Activated naive CD8-positive, alpha-beta T cell (primary cell): Measurements from ENCODE around the gene LEAP2.
"Not testable (repeated sequence)": the region's sequence is repeated elsewhere in the genome, so short reads cannot be mapped to it uniquely, and the experiment has no call there.

ENCODE experiments used
- H3K27ac Mint-ChIP-seq: one replicate; pipeline ENCODE4 v1.8.0; 2021; ENCODE audit warnings: mixed read lengths
- H3K27me3 Mint-ChIP-seq: one replicate; pipeline ENCODE4 v1.8.0; 2021; ENCODE audit warnings: mixed read lengths
- H3K36me3 Mint-ChIP-seq: one replicate; pipeline ENCODE4 v1.8.0; 2021; ENCODE audit warnings: mixed read lengths
- H3K4me1 Mint-ChIP-seq: one replicate; pipeline ENCODE4 v1.8.0; 2021; ENCODE audit warnings: low read depth, mixed read lengths
- H3K4me3 Mint-ChIP-seq: one replicate; pipeline ENCODE4 v1.8.0; 2021; ENCODE audit warnings: mild to moderate bottlenecking, mixed read lengths
- H3K9me3 Mint-ChIP-seq: one replicate; pipeline ENCODE4 v1.8.0; 2021; ENCODE audit warnings: low read depth, mixed read lengths

LEAP2 gene

GRCh38 chr5:132836852-132837251 is 36.6 kb upstream of the LEAP2 start:
- Mint-ChIP-seq H3K36me3 (no peaks in the 10 kb centered on the region), H3K9me3 (no peaks in the 10 kb centered on the region), H3K27me3 (peaks cover 4% of the 10 kb centered on the region), H3K27ac (no peak overlapping the region), H3K4me1 (no peaks in the 10 kb centered on the region), H3K4me3 (no peak overlapping the region)

DNA sequence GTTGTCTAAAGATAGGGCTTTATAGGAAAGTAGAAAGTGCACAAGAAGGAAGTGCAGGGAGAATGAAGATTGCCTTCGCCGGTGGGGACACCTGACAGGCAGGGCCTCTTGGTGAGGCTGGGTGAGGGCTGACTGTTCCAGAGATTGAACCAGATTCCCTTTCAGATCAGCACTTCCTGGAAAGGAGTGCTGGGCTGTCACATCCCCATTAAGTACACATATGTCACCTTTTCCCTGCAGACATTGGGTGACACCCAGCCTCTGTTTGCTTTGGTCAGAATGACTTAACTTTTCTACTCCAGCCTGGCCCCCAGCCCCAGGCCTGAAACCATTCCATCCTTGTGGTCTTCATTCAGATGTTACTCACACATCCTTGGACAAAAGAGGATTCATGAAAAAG is 35.6 kb upstream of the LEAP2 start:
- no peak overlapping the region for H3K4me3 Mint-ChIP-seq
- no peaks in the 10 kb centered on the region for H3K9me3 Mint-ChIP-seq
- H3K36me3 Mint-ChIP-seq = no peaks in the 10 kb centered on the region
- peaks cover 4% of the 10 kb centered on the region for H3K27me3 Mint-ChIP-seq
- H3K27ac Mint-ChIP-seq = no peak overlapping the region
- H3K4me1 Mint-ChIP-seq = no peaks in the 10 kb centered on the region

DNA sequence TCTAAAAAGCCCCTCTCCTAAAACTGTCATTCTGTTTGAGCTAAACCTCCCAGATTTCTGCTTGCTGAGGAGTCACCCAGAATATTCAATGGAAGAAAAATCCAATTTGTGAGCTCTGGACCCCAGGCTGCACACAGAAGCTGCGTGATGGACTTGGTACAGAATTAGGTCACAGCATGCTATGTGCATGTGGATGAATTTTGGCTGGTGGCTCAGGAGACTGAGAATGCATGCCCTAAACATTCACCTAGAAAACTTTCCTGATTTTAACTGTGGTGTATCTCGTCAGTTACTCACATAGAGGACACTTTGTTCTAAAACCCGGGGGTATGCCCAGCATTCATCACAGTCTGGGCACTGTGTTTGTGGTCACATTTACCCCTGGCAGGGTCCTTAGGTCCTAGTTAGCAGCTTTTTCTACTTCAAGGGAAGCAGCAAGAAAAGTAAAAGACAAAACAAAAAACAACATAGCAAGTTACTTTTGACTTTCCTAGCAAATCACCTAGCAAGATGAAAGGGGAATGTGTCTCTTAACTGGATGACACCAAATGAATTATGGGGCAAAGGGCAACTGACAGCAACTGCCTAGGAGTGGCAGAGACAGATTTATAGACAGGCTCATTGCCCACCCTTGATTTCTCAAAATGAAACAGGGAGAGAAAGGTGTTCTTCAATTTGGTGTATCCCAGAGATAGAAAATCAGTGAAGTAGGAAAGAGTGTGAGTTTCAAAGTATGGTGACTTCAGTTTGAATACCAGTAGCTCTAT is 34.8 kb upstream of the LEAP2 start:
- Mint-ChIP-seq H3K4me1 (no peaks in the 10 kb centered on the region), H3K27me3 (peaks cover 6% of the 10 kb centered on the region), H3K27ac (no peak overlapping the region), H3K36me3 (no peaks in the 10 kb centered on the region), H3K4me3 (no peak overlapping the region), H3K9me3 (no peaks in the 10 kb centered on the region)

DNA sequence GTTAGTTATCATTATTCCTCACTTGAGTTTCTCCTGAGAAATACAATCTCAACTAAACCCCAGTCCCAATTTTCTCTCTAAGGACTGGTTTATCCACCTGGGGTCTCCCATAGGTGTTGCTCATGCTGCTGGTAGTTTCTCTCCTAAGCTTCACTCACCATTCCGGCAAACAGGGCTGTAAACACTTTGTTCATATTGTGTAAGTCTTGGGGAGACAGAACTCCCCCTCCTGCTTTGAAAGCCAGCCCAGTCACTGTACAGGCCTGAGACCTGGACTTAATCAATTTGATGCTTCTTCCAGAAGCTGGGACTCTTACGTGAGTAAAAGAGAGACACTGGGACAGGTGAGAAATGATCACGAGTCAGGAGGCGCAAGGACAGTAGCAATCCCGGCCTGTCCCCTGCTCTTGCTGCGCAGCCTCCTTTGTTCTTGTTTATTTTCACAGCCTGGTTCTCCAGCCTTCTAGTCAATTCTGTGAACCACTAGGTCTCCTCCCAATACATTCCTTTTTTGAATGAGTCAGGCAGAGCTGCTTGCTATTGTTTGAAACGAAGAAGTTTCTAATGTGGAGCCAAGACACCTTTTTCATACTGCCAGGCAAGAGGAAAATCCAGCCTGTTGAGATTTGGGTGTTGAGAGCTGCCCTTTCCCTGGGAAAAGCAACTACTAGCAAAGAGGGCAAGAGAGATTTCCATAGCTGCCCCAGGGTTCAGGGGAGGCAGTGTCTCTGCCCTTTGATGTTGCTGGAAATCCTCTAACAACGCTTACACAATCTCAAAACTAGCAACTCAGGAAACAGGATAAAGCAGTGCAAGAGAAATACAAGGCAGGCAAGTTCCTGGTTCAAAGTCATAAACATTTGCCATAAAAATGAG is 33.8 kb upstream of the LEAP2 start:
- no peaks in the 10 kb centered on the region for H3K9me3 Mint-ChIP-seq
- H3K4me1 Mint-ChIP-seq = no peaks in the 10 kb centered on the region
- H3K4me3 Mint-ChIP-seq = no peak overlapping the region
- H3K27ac Mint-ChIP-seq = no peak overlapping the region
- peaks cover 2% of the 10 kb centered on the region for H3K27me3 Mint-ChIP-seq
- no peaks in the 10 kb centered on the region for H3K36me3 Mint-ChIP-seq

DNA sequence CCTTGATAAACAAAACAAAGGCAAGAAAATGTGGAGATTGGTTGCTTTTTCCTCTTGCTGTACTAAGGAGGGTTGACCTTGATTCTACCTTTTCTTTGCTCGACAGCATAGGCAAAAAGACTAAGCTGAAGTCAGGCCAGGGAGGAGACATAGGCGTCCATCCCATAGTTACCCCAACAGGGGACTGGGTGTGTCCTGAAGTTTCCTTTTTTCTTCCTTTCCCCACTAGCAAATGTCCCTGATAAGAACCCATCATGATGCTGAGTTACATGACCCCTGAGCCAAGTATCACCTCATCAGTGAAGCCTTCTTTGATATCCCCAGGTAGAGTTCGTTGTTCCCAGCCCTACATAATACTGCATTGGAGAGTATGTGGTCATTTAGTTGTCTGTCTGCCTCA is 33.2 kb upstream of the LEAP2 start:
- H3K27ac Mint-ChIP-seq = no peak overlapping the region
- H3K4me1 Mint-ChIP-seq = no peaks in the 10 kb centered on the region
- H3K9me3 Mint-ChIP-seq = no peaks in the 10 kb centered on the region
- H3K4me3 Mint-ChIP-seq = no peak overlapping the region
- H3K27me3 Mint-ChIP-seq = peaks cover 2% of the 10 kb centered on the region
- H3K36me3 Mint-ChIP-seq = no peaks in the 10 kb centered on the region

DNA sequence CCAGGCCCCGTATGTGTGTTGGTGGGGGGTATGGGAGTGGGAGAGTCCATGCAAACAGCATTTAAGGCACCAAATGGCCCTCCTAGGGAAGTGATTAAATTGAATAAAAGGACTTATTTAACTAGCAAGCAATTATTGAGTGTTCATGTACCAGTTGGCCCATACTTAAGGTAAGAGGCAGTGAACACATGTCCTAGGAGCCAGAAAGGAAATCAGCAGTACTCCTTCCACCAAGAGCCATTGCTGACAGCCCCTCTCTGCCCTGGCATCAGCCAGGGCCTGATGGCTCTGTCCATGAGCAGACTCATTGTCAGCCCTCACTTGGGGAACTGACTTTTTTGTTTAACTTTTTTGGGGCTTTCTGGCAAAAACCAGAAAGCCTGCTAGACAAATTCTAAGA is 32.6 kb upstream of the LEAP2 start:
- Mint-ChIP-seq H3K4me3 (no peak overlapping the region), H3K9me3 (no peaks in the 10 kb centered on the region), H3K27ac (no peak overlapping the region), H3K27me3 (peaks cover 2% of the 10 kb centered on the region), H3K4me1 (no peaks in the 10 kb centered on the region), H3K36me3 (no peaks in the 10 kb centered on the region)

GRCh38 chr5:132841305-132841704 is 32.2 kb upstream of the LEAP2 start:
- Mint-ChIP-seq H3K9me3 (no peaks in the 10 kb centered on the region), H3K4me3 (no peak overlapping the region), H3K36me3 (no peaks in the 10 kb centered on the region), H3K27ac (no peak overlapping the region), H3K4me1 (no peaks in the 10 kb centered on the region), H3K27me3 (peaks cover 2% of the 10 kb centered on the region)

- H3K9me3 Mint-ChIP-seq = no peaks in the 10 kb centered on the region
- H3K27ac Mint-ChIP-seq = no peak overlapping the region
- H3K4me1 Mint-ChIP-seq = no peaks in the 10 kb centered on the region
- no peaks in the 10 kb centered on the region for H3K36me3 Mint-ChIP-seq
- no peak overlapping the region for H3K4me3 Mint-ChIP-seq
- no peaks in the 10 kb centered on the region for H3K27me3 Mint-ChIP-seq
These were observed 25.2 kb upstream of the LEAP2 start for GRCh38 chr5:132848270-132848669.

DNA sequence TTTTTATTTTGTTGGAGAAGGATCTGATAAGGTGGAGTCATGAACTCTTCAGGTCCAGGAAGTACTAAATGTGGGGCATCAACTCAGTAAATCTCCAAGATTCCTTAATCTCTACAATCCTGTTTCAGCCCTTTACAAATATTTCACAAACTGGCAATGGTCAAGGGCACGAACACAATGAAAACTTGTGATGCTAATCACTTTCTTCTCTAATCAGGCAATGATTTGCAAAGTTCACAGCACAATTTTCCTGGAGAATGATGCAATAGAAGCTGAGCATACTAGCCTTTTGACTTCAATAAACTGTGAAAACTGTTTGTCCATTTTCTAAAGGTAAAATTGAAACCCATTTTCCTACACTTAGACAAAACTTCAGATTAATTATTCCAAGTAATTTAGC is 24.1 kb upstream of the LEAP2 start:
- Mint-ChIP-seq H3K27me3 (no peaks in the 10 kb centered on the region), H3K4me1 (no peaks in the 10 kb centered on the region), H3K36me3 (no peaks in the 10 kb centered on the region), H3K4me3 (no peak overlapping the region), H3K9me3 (no peaks in the 10 kb centered on the region), H3K27ac (no peak overlapping the region)

GRCh38 chr5:132850066-132850465 is 23.4 kb upstream of the LEAP2 start:
- H3K9me3 Mint-ChIP-seq = no peaks in the 10 kb centered on the region
- H3K27ac Mint-ChIP-seq = no peak overlapping the region
- H3K4me3 Mint-ChIP-seq = no peak overlapping the region
- no peaks in the 10 kb centered on the region for H3K4me1 Mint-ChIP-seq
- no peaks in the 10 kb centered on the region for H3K36me3 Mint-ChIP-seq
- no peaks in the 10 kb centered on the region for H3K27me3 Mint-ChIP-seq

- Mint-ChIP-seq H3K27ac (no peak overlapping the region), H3K4me3 (no peak overlapping the region), H3K9me3 (no peaks in the 10 kb centered on the region), H3K27me3 (no peaks in the 10 kb centered on the region), H3K4me1 (no peaks in the 10 kb centered on the region), H3K36me3 (no peaks in the 10 kb centered on the region)
These were observed 20.1 kb upstream of the LEAP2 start for GRCh38 chr5:132853323-132853722.

DNA sequence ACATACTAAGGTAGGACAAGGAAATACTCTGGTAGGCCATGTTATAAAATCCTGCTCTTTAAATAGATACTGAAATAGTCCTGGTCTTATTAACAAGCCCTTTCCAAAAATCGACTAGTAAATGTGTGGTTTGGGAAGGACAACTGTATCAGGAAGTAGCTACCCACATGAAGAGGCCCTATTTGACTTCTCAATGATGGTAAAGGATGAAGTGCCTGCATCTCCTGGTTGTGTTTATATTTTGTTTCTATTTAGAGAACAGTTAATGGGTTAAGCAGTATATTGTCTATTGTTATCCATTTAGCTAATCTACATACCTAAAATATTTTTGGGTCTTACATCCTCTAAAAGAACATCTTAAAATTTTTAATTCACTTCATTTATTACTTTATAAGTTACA is 19.7 kb upstream of the LEAP2 start:
- H3K9me3 Mint-ChIP-seq = no peaks in the 10 kb centered on the region

GRCh38 chr5:132854301-132854700 is 19.2 kb upstream of the LEAP2 start:
- Mint-ChIP-seq H3K9me3 (no peaks in the 10 kb centered on the region), H3K27me3 (peaks cover 3% of the 10 kb centered on the region), H3K36me3 (no peaks in the 10 kb centered on the region), H3K4me1 (no peaks in the 10 kb centered on the region), H3K4me3 (no peak overlapping the region), H3K27ac (no peak overlapping the region)

More for the DNA sequence above, 19.7 kb upstream of the LEAP2 start:
- Mint-ChIP-seq H3K4me1 (no peaks in the 10 kb centered on the region), H3K4me3 (no peak overlapping the region), H3K27me3 (peaks cover 3% of the 10 kb centered on the region), H3K27ac (no peak overlapping the region), H3K36me3 (no peaks in the 10 kb centered on the region)

DNA sequence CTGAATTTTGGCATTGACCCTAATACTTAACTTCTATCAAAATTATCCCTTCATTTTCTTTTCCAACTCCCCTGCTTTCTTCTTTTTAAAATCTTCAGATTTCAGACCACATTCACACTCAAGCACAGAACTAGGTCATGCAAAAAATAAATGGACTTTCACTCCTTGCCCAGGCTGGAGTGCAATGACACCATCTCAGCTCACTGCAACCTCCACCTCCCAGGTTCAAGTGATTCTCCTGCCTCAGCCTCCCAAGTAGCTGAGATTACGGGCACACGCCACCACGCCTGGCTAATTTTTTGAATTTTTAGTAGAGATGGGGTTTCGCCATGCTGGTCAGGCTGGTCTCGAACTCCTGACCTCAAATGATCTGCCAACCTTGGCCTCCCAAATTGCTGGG is 18.5 kb upstream of the LEAP2 start:
- not testable (repeated sequence) for H3K27me3 Mint-ChIP-seq, H3K36me3 Mint-ChIP-seq, H3K4me3 Mint-ChIP-seq, H3K9me3 Mint-ChIP-seq, H3K27ac Mint-ChIP-seq, H3K4me1 Mint-ChIP-seq

DNA sequence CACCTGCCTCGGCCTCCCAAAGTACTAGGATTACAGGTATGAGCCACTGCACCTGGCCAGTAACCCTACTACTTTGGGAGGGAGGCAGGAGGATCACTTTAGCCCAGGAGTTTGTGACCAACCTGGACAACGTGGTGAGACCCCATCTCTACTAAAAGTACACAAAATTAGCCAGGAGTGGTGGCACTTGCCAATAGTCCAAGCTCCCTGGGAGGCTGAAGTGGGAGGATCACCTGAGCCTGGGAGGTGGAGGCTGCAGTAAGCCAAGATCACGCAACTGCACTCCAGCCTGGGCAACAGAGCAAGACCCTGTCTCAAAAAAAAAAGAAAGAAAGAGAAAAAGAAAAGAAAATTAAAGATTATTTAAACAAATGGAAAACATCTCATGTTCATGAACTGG is 17.5 kb upstream of the LEAP2 start:
- Mint-ChIP-seq H3K36me3 (no peaks in the 10 kb centered on the region), H3K27me3 (peaks cover 3% of the 10 kb centered on the region), H3K4me3 (no peak overlapping the region), H3K9me3 (no peaks in the 10 kb centered on the region), H3K27ac (no peak overlapping the region), H3K4me1 (no peaks in the 10 kb centered on the region)
